ENCODE measurements around the gene PSMB3.

The PSMB3 gene

GRCh38 chr17:38717139-38717745, 35.3 kb upstream of the PSMB3 start:
- no peak overlapping the region for H3K4me3 ChIP-seq (ENCODE audit: low read length)
- DNase-seq (ENCODE audit: low read depth) = no peak
- TF ChIP-seq CTCF (conservative IDR thresholded peaks at IDR 0.05; ENCODE audit: low read depth, low read length) = no peak

GRCh38 chr17:38719289-38719942, 33.1 kb upstream of the PSMB3 start:
- no peak overlapping the region for H3K4me3 ChIP-seq (ENCODE audit: low read length)
- TF ChIP-seq CTCF (conservative IDR thresholded peaks at IDR 0.05; ENCODE audit: low read depth, low read length) = no peak

GRCh38 chr17:38719943-38720641, 32.4 kb upstream of the PSMB3 start:
- no peak overlapping the region for H3K4me3 ChIP-seq (ENCODE audit: low read length)
- no peak for TF ChIP-seq CTCF (conservative IDR thresholded peaks at IDR 0.05; ENCODE audit: low read depth, low read length)
- DNase-seq (ENCODE audit: low read depth) = no peak

More at GRCh38 chr17:38719289-38719942, 33.1 kb upstream of the PSMB3 start:
- DNase-seq (ENCODE audit: low read depth) = no peak

GRCh38 chr17:38720941-38721340, 31.6 kb upstream of the PSMB3 start:
- H3K4me3 ChIP-seq (ENCODE audit: low read length) = no peak overlapping the region
- DNase-seq (ENCODE audit: low read depth) = no peak
- TF ChIP-seq CTCF (conservative IDR thresholded peaks at IDR 0.05; ENCODE audit: low read depth, low read length) = no peak

GRCh38 chr17:38721802-38722201, 30.7 kb upstream of the PSMB3 start:
- H3K4me3 ChIP-seq (ENCODE audit: low read length) = no peak overlapping the region
- TF ChIP-seq CTCF (conservative IDR thresholded peaks at IDR 0.05; ENCODE audit: low read depth, low read length) = no peak

GRCh38 chr17:38724337-38724988, 28.1 kb upstream of the PSMB3 start:
- DNase-seq (ENCODE audit: low read depth) = no peak
- TF ChIP-seq CTCF (conservative IDR thresholded peaks at IDR 0.05; ENCODE audit: low read depth, low read length) = no peak
- no peak overlapping the region for H3K4me3 ChIP-seq (ENCODE audit: low read length)

More at GRCh38 chr17:38721802-38722201, 30.7 kb upstream of the PSMB3 start:
- DNase-seq (ENCODE audit: low read depth) = no peak

All from retinal pigment epithelial cell (primary cell).